Peyer's patch (tissue), 4 donors: Measurements from ENCODE around the gene TMEM271.

Experiments used
- POLR2A ChIP-seq, 2 donors: fragments of 450-650 bp; IDR thresholded peaks; one replicate each; pipeline ENCODE4 v1.5.1; 2017; ENCODE audit warnings: antibody characterized with exemption in 2 of 2, mild to moderate bottlenecking in 2 of 2, moderate library complexity in 2 of 2
- TF ChIP-seq, protein P1 (sequence below), 6 experiments: fragments of 450-650 bp in 4 of 6; fragments of 200-600 bp in 2 of 6; sonication (generic) in 1 of 6; IDR thresholded peaks; one replicate each; pipeline ENCODE4 v1.5.1; 2017 to 2019; ENCODE audit warnings: antibody characterized with exemption in 6 of 6, mild to moderate bottlenecking in 3 of 6, moderate library complexity in 1 of 6

DNA sequence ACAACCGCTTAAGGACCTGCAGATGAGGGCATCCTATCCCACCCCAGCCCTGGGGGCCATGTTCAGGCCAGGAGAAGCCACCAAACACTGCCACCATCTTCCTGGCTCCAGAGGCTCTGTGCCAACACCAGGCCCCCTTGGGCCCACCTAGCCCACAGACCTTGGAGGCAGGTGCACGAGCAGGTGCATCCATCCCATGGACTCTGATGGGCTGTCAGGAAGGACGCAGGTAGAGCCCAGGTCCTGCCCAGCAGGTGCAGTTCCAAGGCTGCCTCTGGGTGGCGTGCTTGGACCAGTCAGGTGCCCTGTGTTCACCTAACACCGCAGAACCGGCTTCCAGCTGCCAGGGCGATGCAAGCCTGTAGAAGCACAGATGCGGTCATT, 26.5 kb upstream of the TMEM271 start:
- TF ChIP-seq POLR2A (IDR thresholded peaks at IDR 0.05), result no peak
- TF ChIP-seq, protein P1, sequence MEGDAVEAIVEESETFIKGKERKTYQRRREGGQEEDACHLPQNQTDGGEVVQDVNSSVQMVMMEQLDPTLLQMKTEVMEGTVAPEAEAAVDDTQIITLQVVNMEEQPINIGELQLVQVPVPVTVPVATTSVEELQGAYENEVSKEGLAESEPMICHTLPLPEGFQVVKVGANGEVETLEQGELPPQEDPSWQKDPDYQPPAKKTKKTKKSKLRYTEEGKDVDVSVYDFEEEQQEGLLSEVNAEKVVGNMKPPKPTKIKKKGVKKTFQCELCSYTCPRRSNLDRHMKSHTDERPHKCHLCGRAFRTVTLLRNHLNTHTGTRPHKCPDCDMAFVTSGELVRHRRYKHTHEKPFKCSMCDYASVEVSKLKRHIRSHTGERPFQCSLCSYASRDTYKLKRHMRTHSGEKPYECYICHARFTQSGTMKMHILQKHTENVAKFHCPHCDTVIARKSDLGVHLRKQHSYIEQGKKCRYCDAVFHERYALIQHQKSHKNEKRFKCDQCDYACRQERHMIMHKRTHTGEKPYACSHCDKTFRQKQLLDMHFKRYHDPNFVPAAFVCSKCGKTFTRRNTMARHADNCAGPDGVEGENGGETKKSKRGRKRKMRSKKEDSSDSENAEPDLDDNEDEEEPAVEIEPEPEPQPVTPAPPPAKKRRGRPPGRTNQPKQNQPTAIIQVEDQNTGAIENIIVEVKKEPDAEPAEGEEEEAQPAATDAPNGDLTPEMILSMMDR (IDR thresholded peaks at IDR 0.05), result peak in 4 of 6 experiments; percentile 32 to 79 (median 74)
